ENCODE measurements around the gene ACHE.
A peak's percentile ranks its signal among the peaks of the same experiment; 100 is the strongest.

GRCh38 chr7:100852048-100852872 lies 43.4 kb downstream of the ACHE start, which contains the start of gene SLC12A9:
- no peak for TF ChIP-seq EZH2 (IDR thresholded peaks at IDR 0.05)
- TF ChIP-seq POLR2AphosphoS5 (IDR thresholded peaks at IDR 0.05; ENCODE audit: borderline replicate concordance, low read depth, low read length) = peak; percentile 76; the same call in 1 of the 2 replicates

Measured in SK-N-MC (cell line).